Tibial artery (tissue), 4 donors: Measurements from ENCODE around the gene NDST3.
"Not testable (repeated sequence)": the region's sequence is repeated elsewhere in the genome, so short reads cannot be mapped to it uniquely, and the experiment has no call there.

Experiments used
- DNase-seq, 2 donors: peaks; one replicate each; pipeline ENCODE4 v3.0.0-alpha.2; 2019
- H3K27ac ChIP-seq, 2 donors: fragments of 200-600 bp; sonication (generic) in 1 of 2; 1 replicate in 1 of 2; 2 replicates in 1 of 2; pipeline ENCODE4 v1.5.1; 2018 to 2019; ENCODE audit warnings: mild to moderate bottlenecking in 1 of 2
- H3K27me3 ChIP-seq, 2 donors: fragments of 200-600 bp; sonication (generic) in 1 of 2; one replicate each; pipeline versions ENCODE4 v1.5.1 to v1.6.0; 2016 to 2019
- H3K36me3 ChIP-seq, 3 donors: fragments of 200-600 bp; sonication (generic) in 2 of 3; one replicate each; pipeline ENCODE4 v1.5.1; 2016 to 2019; ENCODE audit warnings: mild to moderate bottlenecking in 2 of 3
- H3K4me1 ChIP-seq, 4 donors: fragments of 200-600 bp; sonication (generic) in 2 of 4; 1 replicate in 3 of 4; 2 replicates in 1 of 4; pipeline ENCODE4 v1.5.1; 2016 to 2019
- H3K4me3 ChIP-seq, 2 donors: fragments of 200-600 bp; sonication (generic) in 1 of 2; 1 replicate in 1 of 2; 2 replicates in 1 of 2; pipeline ENCODE4 v1.5.1; 2018 to 2019; ENCODE audit warnings: mild to moderate bottlenecking in 2 of 2
- H3K9me3 ChIP-seq, 3 donors: fragments of 200-600 bp; sonication (generic) in 1 of 3; one replicate each; pipeline ENCODE4 v1.5.1; 2016 to 2019
- CTCF ChIP-seq, 2 experiments: fragments of 200-600 bp in 1 of 2; fragments of 450-650 bp in 1 of 2; IDR thresholded peaks; one replicate each; pipeline ENCODE4 v1.5.1; 2017 to 2019; ENCODE audit warnings: antibody characterized with exemption in 2 of 2, mild to moderate bottlenecking in 1 of 2, moderate library complexity in 1 of 2
- intact Hi-C: fragments of 100-400 bp; cut with DNase I; formaldehyde crosslinking; loops from one replicate; pipeline ENCODE4 v1.15.0; 2023; ENCODE audit warnings: low total_unique reads

Gene NDST3

GRCh38 chr4:118265312-118266144, 231.2 kb downstream of the NDST3 start:
- peaks cover 0 to 16% of the 10 kb centered on the region in 2 donors for H3K27me3 ChIP-seq
- no peaks in the 10 kb centered on the region for H3K36me3 ChIP-seq
- intact Hi-C loops, result no loop called here
- H3K9me3 ChIP-seq, result no peaks in the 10 kb centered on the region
- peaks cover 0 to 8% (median 6%) of the 10 kb centered on the region in 4 donors for H3K4me1 ChIP-seq
- DNase-seq, result no peak
- H3K4me3 ChIP-seq, result peak overlapping the region; percentile 42 to 55
- H3K27ac ChIP-seq, result no peak overlapping the region
- TF ChIP-seq CTCF (IDR thresholded peaks at IDR 0.05), result no peak

GRCh38 chr4:118266145-118266496, 231.8 kb downstream of the NDST3 start:
- H3K9me3 ChIP-seq, H3K36me3 ChIP-seq, H3K27ac ChIP-seq, DNase-seq, H3K4me1 ChIP-seq, intact Hi-C loops, H3K4me3 ChIP-seq: not testable (repeated sequence)
- peaks cover 0 to 16% of the 10 kb centered on the region in 2 donors for H3K27me3 ChIP-seq

GRCh38 chr4:118268780-118269179, 234.5 kb downstream of the NDST3 start:
- DNase-seq, result no peak
- H3K4me3 ChIP-seq, result no peak overlapping the region
- H3K36me3 ChIP-seq, result no peaks in the 10 kb centered on the region
- no peak for TF ChIP-seq CTCF (IDR thresholded peaks at IDR 0.05)
- peaks cover 0 to 18% of the 10 kb centered on the region in 2 donors for H3K27me3 ChIP-seq
- no peak overlapping the region for H3K27ac ChIP-seq
- peaks cover 0 to 8% (median 6%) of the 10 kb centered on the region in 4 donors for H3K4me1 ChIP-seq
- H3K9me3 ChIP-seq, result no peaks in the 10 kb centered on the region
- intact Hi-C loops, result no loop called here

GRCh38 chr4:118270492-118270891, 236.2 kb downstream of the NDST3 start:
- Histone ChIP-seq H3K4me1 (peaks cover 0 to 4% (median 1%) of the 10 kb centered on the region in 4 donors), H3K27ac (no peak overlapping the region), H3K9me3 (no peaks in the 10 kb centered on the region), H3K4me3 (no peak overlapping the region), H3K36me3 (no peaks in the 10 kb centered on the region), H3K27me3 (peaks cover 0 to 10% of the 10 kb centered on the region in 2 donors)
- intact Hi-C loops, result no loop called here
- no peak for DNase-seq
- TF ChIP-seq CTCF (IDR thresholded peaks at IDR 0.05), result peak; percentile 39 to 48

GRCh38 chr4:118271788-118272187, 237.5 kb downstream of the NDST3 start:
- H3K36me3 ChIP-seq, result no peaks in the 10 kb centered on the region
- no peaks in the 10 kb centered on the region for H3K9me3 ChIP-seq
- intact Hi-C loops, result no loop called here
- no peak for DNase-seq
- H3K27me3 ChIP-seq, result peaks cover 0 to 6% of the 10 kb centered on the region in 2 donors
- H3K27ac ChIP-seq, result no peak overlapping the region
- no peak overlapping the region for H3K4me3 ChIP-seq
- no peaks in the 10 kb centered on the region for H3K4me1 ChIP-seq
- TF ChIP-seq CTCF (IDR thresholded peaks at IDR 0.05), result no peak

- no peak for TF ChIP-seq CTCF (IDR thresholded peaks at IDR 0.05)
- H3K27ac ChIP-seq, result no peak overlapping the region
- no peak overlapping the region for H3K4me3 ChIP-seq
- no peaks in the 10 kb centered on the region for H3K9me3 ChIP-seq
- H3K4me1 ChIP-seq, result peaks cover 0 to 4% (median 0%) of the 10 kb centered on the region in 4 donors
- intact Hi-C loops, result no loop called here
- H3K27me3 ChIP-seq, result peaks cover 0 to 6% of the 10 kb centered on the region in 2 donors
- DNase-seq, result no peak
- no peaks in the 10 kb centered on the region for H3K36me3 ChIP-seq
Measured at GRCh38 chr4:118273642-118274041, 239.4 kb downstream of the NDST3 start.
